GM23248 (cell line): ENCODE results near the gene TAF1B. TPM values are rescaled to one million over a fixed set of nuclear protein-coding genes. Genes with fewer than 3 reads are reported as not detected.

Source experiments
- DNase-seq: peaks from one replicate; pipeline ENCODE4 v3.0.0-alpha.2; 2015
- H2AFZ ChIP-seq: fragments of 200-600 bp; sonication (generic); 2 replicates; pipeline ENCODE4 v1.6.1; 2016; ENCODE audit warnings: antibody characterized with exemption
- H3F3A ChIP-seq: fragments of 200-600 bp; sonication (generic); 2 replicates; pipeline ENCODE4 v1.6.1; 2016; ENCODE audit warnings: mild to moderate bottlenecking, antibody characterized with exemption, mixed run types; ENCODE audit not compliant: insufficient read depth
- H3K27ac ChIP-seq: fragments of 200-600 bp; sonication (generic); 2 replicates; pipeline ENCODE4 v1.5.1; 2016; ENCODE audit warnings: mild to moderate bottlenecking
- H3K27me3 ChIP-seq: fragments of 200-600 bp; sonication (generic); replicated peaks from 2 replicates; pipeline ENCODE4 v1.6.1; 2016; ENCODE audit warnings: mild to moderate bottlenecking; ENCODE audit not compliant: insufficient read depth
- H3K36me3 ChIP-seq: fragments of 200-600 bp; sonication (generic); 2 replicates; pipeline ENCODE4 v1.6.1; 2016; ENCODE audit warnings: low read depth, mild to moderate bottlenecking
- H3K4me1 ChIP-seq: fragments of 200-600 bp; sonication (generic); 2 replicates; pipeline ENCODE4 v1.6.1; 2016; ENCODE audit warnings: mild to moderate bottlenecking; ENCODE audit not compliant: insufficient read depth
- H3K4me2 ChIP-seq: fragments of 200-600 bp; sonication (generic); one replicate; pipeline ENCODE4 v1.6.1; 2016; ENCODE audit warnings: mild to moderate bottlenecking; ENCODE audit not compliant: unreplicated experiment
- H3K4me3 ChIP-seq: fragments of 200-600 bp; sonication (generic); 2 replicates; pipeline ENCODE4 v1.5.1; 2016; ENCODE audit warnings: mild to moderate bottlenecking
- H3K79me2 ChIP-seq: fragments of 200-600 bp; sonication (generic); 2 replicates; pipeline ENCODE4 v1.6.1; 2016; ENCODE audit warnings: mild to moderate bottlenecking; ENCODE audit not compliant: insufficient read depth
- H3K9ac ChIP-seq: fragments of 200-600 bp; sonication (generic); 2 replicates; pipeline ENCODE4 v1.6.1; 2016; ENCODE audit warnings: mild to moderate bottlenecking
- H3K9me2 ChIP-seq: fragments of 200-600 bp; sonication (generic); 2 replicates; pipeline ENCODE4 v1.6.1; 2016; ENCODE audit warnings: mixed run types, mild to moderate bottlenecking, moderate library complexity; ENCODE audit not compliant: insufficient read depth
- H3K9me3 ChIP-seq: fragments of 200-600 bp; sonication (generic); one replicate; pipeline ENCODE4 v1.6.1; 2017; ENCODE audit warnings: low read depth
- H4K20me1 ChIP-seq: fragments of 200-600 bp; sonication (generic); 2 replicates; pipeline ENCODE4 v1.6.0; 2016; ENCODE audit not compliant: insufficient read depth
- EZH2 ChIP-seq: fragments of 200-600 bp; sonication (generic); IDR thresholded peaks from 2 replicates; pipeline ENCODE4 v1.6.1; 2018; ENCODE audit warnings: antibody characterized with exemption, mild to moderate bottlenecking; ENCODE audit not compliant: insufficient read depth, poor library complexity, severe bottlenecking
- EZH2phosphoT487 ChIP-seq: fragments of 200-600 bp; sonication (generic); IDR thresholded peaks from 2 replicates; pipeline ENCODE4 v1.6.1; 2018; ENCODE audit warnings: antibody characterized with exemption, moderate library complexity, mild to moderate bottlenecking, low read depth; ENCODE audit not compliant: insufficient read depth
- WGBS, 2 experiments: methylation state at CpG; one replicate each; pipeline ENCODE4 v1.1.6; 2015 to 2017; ENCODE audit warnings: low lambda C conversion rate in 2 of 2, low coverage in 1 of 2; ENCODE audit errors: missing lambda C conversion rate in 2 of 2; 5-methylcytosine and 5-hydroxymethylcytosine counted together
- in situ Hi-C: fragments of 300-500 bp; cut with MboI; formaldehyde crosslinking; loops from 2 replicates; pipeline ENCODE4 v1.15.0; 2020
- polyA plus RNA-seq: library from polyadenylated mRNA; unstranded; fragments of >200 nt; fragmentation: Nextera tagmentation; extraction: Ambion mirVana; gene quantifications from 2 replicates; pipeline ENCODE4 v1.2.1, GENCODE V29; 2016
- total RNA-seq: library from RNA; depleted of rRNA; stranded (reverse); fragments of >200 nt; shearing (Covaris generic); gene quantifications from 2 replicates; pipeline ENCODE4 v1.2.3, GENCODE V29; 2014

The TAF1B gene
- total and polyA plus RNA-seq, 2 experiments from 2014 or later, result 16.6 to 27.0 TPM

DNA sequence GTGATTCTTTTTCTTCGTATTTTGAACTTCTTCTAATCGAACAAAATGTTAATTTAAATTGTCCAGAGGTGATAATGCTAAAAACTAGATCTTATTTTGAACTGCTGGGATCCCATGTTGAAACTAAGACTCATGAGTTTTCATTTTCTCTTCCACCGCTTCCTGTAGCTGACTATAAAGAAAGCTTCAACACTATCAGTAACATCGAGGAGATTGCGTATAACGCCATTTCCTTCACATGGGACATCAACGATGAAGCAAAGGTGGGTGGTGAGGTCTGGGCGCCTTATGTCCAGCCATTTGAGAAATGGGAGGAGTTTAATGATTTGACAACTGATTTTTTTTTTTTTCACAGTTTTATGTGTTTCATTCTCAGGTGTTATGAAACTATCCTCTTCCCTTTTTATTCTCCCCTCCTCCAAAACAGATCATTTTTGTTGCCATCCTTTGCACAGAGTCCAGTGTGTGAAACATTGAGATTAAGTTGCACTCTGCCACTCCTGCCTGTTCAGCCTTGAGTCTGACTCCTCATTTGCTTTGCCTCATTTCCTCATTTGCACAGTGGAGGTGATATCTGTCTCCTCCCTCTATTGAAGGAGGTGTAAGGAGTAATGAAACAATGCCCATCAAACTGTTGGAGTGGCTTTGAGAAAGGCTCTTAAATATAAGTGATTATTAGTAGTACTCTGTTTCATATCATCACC lies 122.0 kb downstream of the TAF1B start:
- no peak for DNase-seq
- Histone ChIP-seq H3K27ac (no peak overlapping the region), H3K36me3 (no peaks in the 10 kb centered on the region), H3F3A (no peaks in the 10 kb centered on the region), H3K79me2 (no peaks in the 10 kb centered on the region), H3K4me1 (peaks cover 6% of the 10 kb centered on the region), H3K9me3 (no peaks in the 10 kb centered on the region), H4K20me1 (no peaks in the 10 kb centered on the region), H3K4me3 (no peak overlapping the region), H3K27me3 (no peaks in the 10 kb centered on the region), H2AFZ (no peak overlapping the region), H3K9ac (no peak overlapping the region), H3K4me2 (no peak overlapping the region), H3K9me2 (no peaks in the 10 kb centered on the region)
- TF ChIP-seq EZH2 (no peak), EZH2phosphoT487 (no peak)
- 87 to 88% methylated on average over 8 of the region's 8 CpGs for WGBS, 2 experiments
- in situ Hi-C loops, result no loop called here

DNA sequence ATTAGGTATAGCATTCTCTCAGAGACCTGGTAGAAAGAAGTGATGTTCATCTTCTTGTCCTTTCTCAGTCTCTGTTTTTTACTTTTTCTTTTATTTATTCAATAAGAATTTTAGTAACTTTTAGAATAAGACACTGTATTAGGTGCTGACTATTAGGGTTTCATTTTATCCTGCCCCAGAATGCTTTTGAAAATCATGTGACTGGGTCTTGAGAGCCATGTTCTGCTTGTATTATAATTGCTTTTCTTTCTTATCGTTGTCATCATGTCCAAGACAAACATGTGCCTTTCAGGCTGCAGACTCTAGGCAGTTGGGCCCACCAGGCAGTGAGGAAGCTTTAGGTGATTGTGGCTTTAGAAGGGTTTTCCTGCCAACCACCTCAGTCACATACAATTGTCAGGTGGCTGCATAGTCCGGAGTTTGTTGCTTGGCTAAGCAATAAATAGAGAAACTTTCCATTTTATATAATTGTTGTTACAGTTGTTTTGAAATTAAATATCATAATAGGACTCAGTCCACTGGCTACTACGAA lies 123.3 kb downstream of the TAF1B start:
- Histone ChIP-seq H3K9me3 (no peaks in the 10 kb centered on the region), H3K4me3 (no peak overlapping the region), H3K4me1 (peaks cover 19% of the 10 kb centered on the region), H3K36me3 (no peaks in the 10 kb centered on the region), H3K27ac (no peak overlapping the region; the same call in 1 of the 2 replicates), H3K27me3 (no peaks in the 10 kb centered on the region), H3K9ac (no peak overlapping the region), H3K9me2 (no peaks in the 10 kb centered on the region), H2AFZ (peak overlapping the region; percentile 56), H3F3A (peaks cover 12% of the 10 kb centered on the region), H3K79me2 (no peaks in the 10 kb centered on the region), H4K20me1 (no peaks in the 10 kb centered on the region), H3K4me2 (no peak overlapping the region)
- in situ Hi-C loops, result no loop called here
- no peak for DNase-seq
- WGBS, 2 experiments, result 42 to 53% methylated on average over 3 of the region's 3 CpGs
- no peak for TF ChIP-seq EZH2phosphoT487
- no peak for TF ChIP-seq EZH2

DNA sequence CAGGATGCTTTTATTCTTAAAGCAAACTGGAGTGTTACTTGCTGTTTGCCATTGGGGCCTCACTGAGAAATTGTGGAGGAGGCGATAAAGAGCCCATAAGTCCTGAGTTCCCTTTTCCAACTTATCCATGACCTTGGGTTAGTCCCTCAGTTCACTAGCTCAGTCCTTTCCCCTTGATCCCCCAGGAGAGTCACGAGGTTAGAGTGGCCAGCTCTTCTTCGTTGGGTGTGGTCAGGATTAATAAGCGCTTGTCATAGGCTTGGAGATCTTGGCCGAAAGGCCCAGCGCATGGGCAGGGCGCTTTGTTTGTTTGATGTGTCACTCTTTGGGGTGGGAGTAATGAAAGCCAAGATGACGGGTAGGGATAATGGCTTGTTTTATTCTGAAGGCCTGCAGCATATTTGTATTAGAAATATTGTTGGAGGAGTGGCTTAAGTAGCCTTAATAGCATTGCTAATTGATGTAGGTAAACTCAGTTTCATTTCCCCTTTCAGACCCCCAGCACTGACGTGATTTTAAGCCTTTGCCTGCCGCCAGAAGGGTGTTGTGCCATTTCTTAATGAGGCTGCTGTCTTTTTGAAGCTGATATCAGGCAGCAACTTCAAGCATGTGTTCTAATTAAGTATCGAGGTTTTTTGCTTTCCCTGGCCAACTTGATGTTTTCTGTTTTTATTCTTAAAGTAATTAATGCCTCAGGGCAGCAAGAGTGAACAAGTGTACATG lies 123.9 kb downstream of the TAF1B start:
- Histone ChIP-seq H4K20me1 (no peaks in the 10 kb centered on the region), H3K4me2 (no peak overlapping the region), H3K9ac (no peak overlapping the region), H3K79me2 (no peaks in the 10 kb centered on the region), H3K9me2 (no peaks in the 10 kb centered on the region), H2AFZ (peak overlapping the region; percentile 56), H3K9me3 (no peaks in the 10 kb centered on the region), H3K36me3 (no peaks in the 10 kb centered on the region), H3F3A (peaks cover 19% of the 10 kb centered on the region), H3K4me3 (no peak overlapping the region), H3K27ac (no peak overlapping the region; the same call in 1 of the 2 replicates), H3K27me3 (no peaks in the 10 kb centered on the region), H3K4me1 (peaks cover 25% of the 10 kb centered on the region)
- no peak for TF ChIP-seq EZH2phosphoT487
- TF ChIP-seq EZH2, result no peak
- in situ Hi-C loops, result no loop called here
- WGBS, 2 experiments, result 56 to 63% methylated on average over 11 of the region's 11 CpGs
- peak; percentile 78 for DNase-seq

DNA sequence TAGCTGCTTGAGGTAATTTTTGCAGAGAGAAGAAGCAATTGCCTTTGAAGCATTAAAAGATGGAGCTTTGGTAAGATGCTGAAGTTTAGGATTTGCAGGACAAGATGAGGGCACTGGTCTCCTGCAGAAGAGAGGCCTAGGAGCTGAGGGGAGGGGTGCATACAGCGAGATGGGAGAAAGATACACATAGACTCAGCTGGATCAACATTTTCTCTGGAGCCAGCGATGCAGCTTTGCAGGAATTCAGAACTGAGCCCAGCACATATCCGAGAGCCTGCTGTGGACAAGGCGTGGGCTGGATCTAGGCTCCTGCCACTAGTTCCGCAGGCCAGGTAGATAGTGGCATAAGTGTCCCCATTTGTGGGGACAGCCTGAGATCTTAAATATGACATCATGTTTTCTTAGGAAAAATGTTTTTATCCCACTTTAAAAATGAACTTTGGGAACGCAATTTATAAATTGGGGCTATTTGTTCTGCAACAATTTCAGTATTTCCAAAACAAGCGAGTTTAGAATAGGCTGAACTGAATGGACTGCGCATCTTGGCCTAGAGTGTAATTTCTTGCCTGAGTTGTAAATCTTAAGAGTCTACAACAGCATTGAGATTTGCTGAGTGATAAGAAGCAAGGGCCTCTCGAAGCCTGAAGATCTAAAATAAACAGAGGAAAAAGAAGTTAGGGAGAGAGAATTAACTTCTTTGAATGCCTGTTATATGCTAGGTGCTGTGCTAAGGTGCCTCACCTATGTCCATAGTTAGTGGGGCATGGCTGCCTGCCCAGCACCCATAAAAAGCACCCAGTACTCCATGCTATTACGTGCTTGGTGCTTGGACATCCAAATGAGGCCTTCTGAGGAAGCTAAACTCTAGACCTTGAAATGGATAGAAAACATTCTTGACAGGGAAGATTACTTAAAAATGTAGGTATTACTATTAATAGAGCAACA lies 125.6 kb downstream of the TAF1B start:
- in situ Hi-C loops, result no loop called here
- Histone ChIP-seq H4K20me1 (no peaks in the 10 kb centered on the region), H3K4me2 (no peak overlapping the region), H3K9ac (no peak overlapping the region), H3K4me1 (peaks cover 40% of the 10 kb centered on the region), H3K27ac (no peak overlapping the region), H3K4me3 (no peak overlapping the region), H3K27me3 (no peaks in the 10 kb centered on the region), H3K9me3 (no peaks in the 10 kb centered on the region), H3F3A (peaks cover 29% of the 10 kb centered on the region), H3K79me2 (no peaks in the 10 kb centered on the region), H3K36me3 (no peaks in the 10 kb centered on the region), H2AFZ (no peak overlapping the region), H3K9me2 (no peaks in the 10 kb centered on the region)
- no peak for DNase-seq
- 90 to 92% methylated on average over 10 of the region's 10 CpGs for WGBS, 2 experiments
- TF ChIP-seq EZH2 (no peak), EZH2phosphoT487 (no peak)
